HEK293T (cell line): ENCODE results near the gene TAOK3.

Source experiments
- CTCF ChIA-PET: fragments of 350-600 bp; formaldehyde crosslinking; extraction: SDS; loops from one replicate; lab custom pipeline; 2021; ENCODE audit warnings: antibody characterized with exemption, inconsistent platforms; lab: Yijun Ruan, JAX
- POLR2A ChIA-PET: fragments of 350-600 bp; formaldehyde crosslinking; extraction: SDS; loops from one replicate; lab custom pipeline; 2020; ENCODE audit warnings: antibody characterized with exemption, inconsistent platforms; lab: Yijun Ruan, JAX
- DNase-seq: peaks from one replicate; pipeline ENCODE4 v3.0.0; 2012; ENCODE audit warnings: mixed read lengths; ENCODE audit errors: extremely low spot score
- ARNT ChIP-seq: fragments of 450-650 bp; IDR thresholded peaks from 2 replicates; pipeline ENCODE4 v1.6.1; 2017; ENCODE audit warnings: mild to moderate bottlenecking
- BHLHE40 ChIP-seq: fragments of 450-650 bp; IDR thresholded peaks from 2 replicates; pipeline ENCODE4 v1.6.1; 2016; ENCODE audit warnings: mild to moderate bottlenecking, moderate library complexity, borderline replicate concordance
- CTBP1 ChIP-seq: fragments of 450-650 bp; IDR thresholded peaks from 2 replicates; pipeline ENCODE4 v1.6.1; 2016; ENCODE audit warnings: borderline replicate concordance
- ELF4 ChIP-seq: fragments of 450-650 bp; IDR thresholded peaks from 2 replicates; pipeline ENCODE4 v1.6.1; 2017; ENCODE audit warnings: antibody characterized with exemption
- FOXA1 ChIP-seq: fragments of 450-650 bp; IDR thresholded peaks from 2 replicates; pipeline ENCODE4 v1.6.1; 2016; ENCODE audit warnings: mild to moderate bottlenecking
- FOXK2 ChIP-seq: fragments of 450-650 bp; IDR thresholded peaks from 2 replicates; pipeline ENCODE4 v1.6.1; 2016; ENCODE audit warnings: mild to moderate bottlenecking
- FOXM1 ChIP-seq: fragments of 450-650 bp; IDR thresholded peaks from 2 replicates; pipeline ENCODE4 v1.6.1; 2017; ENCODE audit warnings: mild to moderate bottlenecking, borderline replicate concordance
- HDGF ChIP-seq: fragments of 450-650 bp; IDR thresholded peaks from 2 replicates; pipeline ENCODE4 v1.6.1; 2017; ENCODE audit warnings: antibody characterized with exemption, borderline replicate concordance
- L3MBTL2 ChIP-seq: fragments of 450-650 bp; conservative IDR thresholded peaks from 2 replicates; pipeline ENCODE4 v1.6.1; 2016; ENCODE audit warnings: mild to moderate bottlenecking
- LEF1 ChIP-seq: fragments of 450-650 bp; IDR thresholded peaks from 2 replicates; pipeline ENCODE4 v1.6.1; 2017; ENCODE audit warnings: mild to moderate bottlenecking, borderline replicate concordance
- NFRKB ChIP-seq: fragments of 450-650 bp; IDR thresholded peaks from 2 replicates; pipeline ENCODE4 v1.6.1; 2016; ENCODE audit warnings: mild to moderate bottlenecking, moderate library complexity
- PKNOX1 ChIP-seq: fragments of 450-650 bp; IDR thresholded peaks from 2 replicates; pipeline ENCODE4 v1.6.1; 2016
- SP1 ChIP-seq: fragments of 450-650 bp; IDR thresholded peaks from 2 replicates; pipeline ENCODE4 v1.6.1; 2017
- SUZ12 ChIP-seq: fragments of 450-650 bp; IDR thresholded peaks from 2 replicates; pipeline ENCODE4 v1.6.1; 2016; ENCODE audit warnings: mild to moderate bottlenecking
- TARDBP ChIP-seq: fragments of 450-650 bp; IDR thresholded peaks from 2 replicates; pipeline ENCODE4 v1.6.1; 2016
- ZNF384 ChIP-seq: fragments of 450-650 bp; IDR thresholded peaks from 2 replicates; pipeline ENCODE4 v1.6.1; 2016

TAOK3 gene

GRCh38 chr12:118404876-118405521 lies 32.3 kb upstream of the TAOK3 start:
- peak; percentile 45 for DNase-seq
- ChIA-PET POLR2A (no interaction called here), CTCF (interaction anchor here (0.7 to 1.8 kb wide), 4 partner anchors 8 to 29 kb away, joined by 3 to 5 read pairs (median 4); partner anchors contain the start of gene SUDS3)
- TF ChIP-seq ARNT: no peak
- no peak for TF ChIP-seq L3MBTL2
- TF ChIP-seq BHLHE40: no peak
- no peak for TF ChIP-seq HDGF
- TF ChIP-seq ELF4: no peak
- TF ChIP-seq CTBP1: no peak
- TF ChIP-seq ZNF384: no peak

- TF ChIP-seq L3MBTL2: no peak
- no peak for TF ChIP-seq ARNT
- TF ChIP-seq LEF1: no peak
- no peak for TF ChIP-seq CTBP1
- TF ChIP-seq ELF4: no peak
- TF ChIP-seq TARDBP: no peak
- TF ChIP-seq ZNF384: no peak
- no peak for TF ChIP-seq SUZ12
- no peak for TF ChIP-seq HDGF
- no peak for TF ChIP-seq PKNOX1
- TF ChIP-seq SP1: no peak
- no peak for TF ChIP-seq FOXM1
- TF ChIP-seq BHLHE40: no peak
- TF ChIP-seq NFRKB: no peak
- no peak for TF ChIP-seq FOXA1
- TF ChIP-seq FOXK2: no peak
- POLR2A ChIA-PET: no interaction called here
- DNase-seq: no peak
- CTCF ChIA-PET: no interaction called here
Measured at GRCh38 chr12:118402251-118402650, 29.5 kb upstream of the TAOK3 start.

DNA sequence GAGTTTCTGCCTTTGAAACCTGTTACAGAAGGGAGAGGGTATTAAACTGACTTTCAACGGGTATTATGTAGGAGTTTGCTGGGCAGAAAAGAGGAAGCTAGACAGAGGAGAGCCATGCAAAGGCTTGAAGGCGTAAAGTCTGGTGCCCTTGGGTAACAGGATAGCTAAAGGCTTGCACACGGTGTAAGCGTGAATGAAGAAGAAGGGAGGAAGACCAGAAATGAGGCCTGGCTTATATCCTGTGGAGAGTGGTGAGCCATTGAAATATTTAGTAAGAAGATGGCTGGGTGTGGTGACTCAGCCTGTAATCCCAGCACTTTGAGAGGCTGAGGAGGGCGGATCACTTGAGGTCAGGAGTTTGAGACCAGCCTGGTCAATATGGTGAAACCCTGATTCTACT lies 26.2 kb upstream of the TAOK3 start:
- CTCF ChIA-PET: interaction anchor here (0.5 kb wide), 1 partner anchor 954 kb away, joined by 3 read pairs; no protein-coding TSS in a partner anchor
- DNase-seq: no peak
- POLR2A ChIA-PET: no interaction called here
- no peak for TF ChIP-seq ARNT
- no peak for TF ChIP-seq NFRKB
- no peak for TF ChIP-seq FOXK2
- TF ChIP-seq CTBP1: no peak
- TF ChIP-seq LEF1: no peak
- no peak for TF ChIP-seq ZNF384
- TF ChIP-seq PKNOX1: no peak
- TF ChIP-seq HDGF: no peak
- no peak for TF ChIP-seq ELF4
- no peak for TF ChIP-seq TARDBP
- no peak for TF ChIP-seq SP1
- TF ChIP-seq SUZ12: no peak
- no peak for TF ChIP-seq FOXM1
- TF ChIP-seq FOXA1: no peak
- TF ChIP-seq BHLHE40: no peak
- TF ChIP-seq L3MBTL2: no peak

GRCh38 chr12:118398524-118398923 lies 25.8 kb upstream of the TAOK3 start:
- no peak for TF ChIP-seq TARDBP
- TF ChIP-seq HDGF: no peak
- TF ChIP-seq SUZ12: no peak
- no peak for TF ChIP-seq FOXK2
- POLR2A ChIA-PET: no interaction called here
- no peak for DNase-seq
- CTCF ChIA-PET: interaction anchor here (0.5 kb wide), 1 partner anchor 954 kb away, joined by 3 read pairs; no protein-coding TSS in a partner anchor

GRCh38 chr12:118397708-118398440 lies 25.2 kb upstream of the TAOK3 start:
- ChIA-PET POLR2A (no interaction called here), CTCF (no interaction called here)
- no peak for TF ChIP-seq ZNF384
- TF ChIP-seq FOXK2: no peak
- TF ChIP-seq HDGF: no peak
- no peak for DNase-seq

DNA sequence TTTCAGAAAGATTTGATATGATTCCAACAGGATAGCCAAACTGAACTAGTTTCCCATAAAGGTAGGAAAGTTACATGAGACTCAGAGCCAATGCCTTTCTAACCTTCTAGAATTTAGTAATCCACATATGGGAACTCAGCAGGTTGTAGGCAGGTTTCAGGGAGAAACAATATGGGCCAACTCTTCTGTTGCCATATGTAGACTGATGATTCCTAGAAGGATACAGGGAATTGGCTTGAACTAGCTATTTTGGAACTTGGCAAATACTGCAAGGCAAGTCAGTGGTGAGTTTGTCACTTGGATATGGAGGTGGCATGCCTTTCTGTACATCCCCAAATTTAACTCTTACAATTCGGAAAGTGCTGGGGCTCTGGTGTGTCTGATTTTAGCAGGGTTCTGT lies 19.1 kb upstream of the TAOK3 start:
- ChIA-PET POLR2A (interaction anchor here (1.0 kb wide), 1 partner anchor 14 kb away, joined by 3 read pairs; no protein-coding TSS in a partner anchor), CTCF (interaction anchor here (1.9 kb wide), 1 partner anchor 13 kb away, joined by 5 read pairs; no protein-coding TSS in a partner anchor)
- no peak for DNase-seq
- TF ChIP-seq CTBP1 (no peak), ZNF384 (no peak), TARDBP (no peak), L3MBTL2 (no peak), FOXM1 (no peak), LEF1 (no peak), SP1 (no peak), PKNOX1 (no peak), BHLHE40 (no peak), ARNT (no peak), SUZ12 (no peak), ELF4 (no peak), FOXK2 (no peak)
